ENCODE measurements around the gene ISM1.

ISM1 gene

DNA sequence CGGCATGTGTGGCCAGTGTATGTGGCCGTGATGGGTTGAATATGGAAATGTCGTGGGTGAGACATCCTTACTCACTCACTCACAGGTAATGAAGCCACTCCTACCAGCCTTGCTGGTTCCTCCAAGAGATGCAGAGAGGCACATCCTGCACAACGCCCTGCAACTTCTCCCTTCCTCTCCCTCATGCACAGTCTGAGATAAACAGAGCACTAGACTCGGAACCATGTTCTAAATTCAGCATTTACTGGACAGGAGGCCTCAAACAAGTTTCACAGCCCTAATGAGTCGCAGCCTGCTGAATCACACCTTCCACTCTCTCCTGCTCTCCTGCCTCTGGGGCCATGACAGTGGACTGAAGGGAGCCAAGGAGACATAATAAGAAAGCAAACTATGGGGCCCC lies 91.2 kb downstream of the ISM1 start:
- TF ChIP-seq, protein P1, sequence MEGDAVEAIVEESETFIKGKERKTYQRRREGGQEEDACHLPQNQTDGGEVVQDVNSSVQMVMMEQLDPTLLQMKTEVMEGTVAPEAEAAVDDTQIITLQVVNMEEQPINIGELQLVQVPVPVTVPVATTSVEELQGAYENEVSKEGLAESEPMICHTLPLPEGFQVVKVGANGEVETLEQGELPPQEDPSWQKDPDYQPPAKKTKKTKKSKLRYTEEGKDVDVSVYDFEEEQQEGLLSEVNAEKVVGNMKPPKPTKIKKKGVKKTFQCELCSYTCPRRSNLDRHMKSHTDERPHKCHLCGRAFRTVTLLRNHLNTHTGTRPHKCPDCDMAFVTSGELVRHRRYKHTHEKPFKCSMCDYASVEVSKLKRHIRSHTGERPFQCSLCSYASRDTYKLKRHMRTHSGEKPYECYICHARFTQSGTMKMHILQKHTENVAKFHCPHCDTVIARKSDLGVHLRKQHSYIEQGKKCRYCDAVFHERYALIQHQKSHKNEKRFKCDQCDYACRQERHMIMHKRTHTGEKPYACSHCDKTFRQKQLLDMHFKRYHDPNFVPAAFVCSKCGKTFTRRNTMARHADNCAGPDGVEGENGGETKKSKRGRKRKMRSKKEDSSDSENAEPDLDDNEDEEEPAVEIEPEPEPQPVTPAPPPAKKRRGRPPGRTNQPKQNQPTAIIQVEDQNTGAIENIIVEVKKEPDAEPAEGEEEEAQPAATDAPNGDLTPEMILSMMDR (IDR thresholded peaks at IDR 0.05; ENCODE audit: borderline replicate concordance, control extremely low read depth, extremely low read depth, insufficient read depth, missing control alignments) = no peak
- DNase-seq (ENCODE audit: low spot score) = no peak
- in situ Hi-C loops (cut with MboI; ENCODE audit: low sequenced_read_pairs, unreplicated experiment) = loop anchor here (25.0 kb wide), 1 partner anchor 475 kb away; the partner anchor contains the start of genes ESF1 and NDUFAF5

DNA sequence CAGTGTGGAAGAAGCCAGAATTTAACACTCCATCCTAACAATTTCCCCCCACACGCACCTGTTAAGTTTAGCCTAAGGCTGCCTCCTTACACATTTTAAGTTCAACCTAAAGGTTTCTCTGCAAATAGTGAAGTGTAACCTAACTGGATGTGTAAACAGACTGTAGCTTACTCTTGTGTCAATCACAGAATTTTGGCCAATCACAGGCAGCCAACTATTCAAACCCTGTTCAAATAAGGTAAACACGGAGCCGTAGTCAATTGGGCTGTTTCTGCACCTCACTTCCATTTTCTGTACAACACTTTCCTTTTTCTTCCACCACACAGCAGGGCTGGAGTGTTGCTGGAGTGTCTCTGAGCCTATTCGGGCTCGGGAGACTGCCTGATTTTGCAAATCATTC lies 92.1 kb downstream of the ISM1 start:
- in situ Hi-C loops (cut with MboI; ENCODE audit: low sequenced_read_pairs, unreplicated experiment) = loop anchor here (25.0 kb wide), 1 partner anchor 474 kb away; the partner anchor contains the start of genes ESF1 and NDUFAF5
- TF ChIP-seq, protein P1 (IDR thresholded peaks at IDR 0.05; ENCODE audit: borderline replicate concordance, control extremely low read depth, extremely low read depth, insufficient read depth, missing control alignments) = no peak
- DNase-seq (ENCODE audit: low spot score) = no peak

DNA sequence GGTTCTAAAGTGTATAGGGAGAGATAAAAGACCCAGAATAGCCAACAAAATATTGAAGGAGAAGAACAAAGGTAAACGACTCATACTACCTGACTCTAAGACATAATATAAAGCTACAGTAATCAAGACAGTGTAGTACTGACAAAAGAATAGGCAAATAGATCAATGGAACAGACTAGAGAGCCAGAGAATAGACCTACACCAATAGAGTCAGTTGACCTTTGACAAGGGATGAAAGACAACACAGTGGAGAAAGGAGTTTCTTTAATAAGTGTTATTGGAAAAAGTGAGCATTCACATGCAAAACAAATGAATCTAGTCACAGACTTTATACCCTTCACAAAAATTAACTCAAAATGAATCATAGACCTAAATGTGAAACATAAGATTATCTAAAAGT lies 96.4 kb downstream of the ISM1 start:
- in situ Hi-C loops (cut with MboI; ENCODE audit: low sequenced_read_pairs, unreplicated experiment) = loop anchor here (25.0 kb wide), 1 partner anchor 470 kb away; the partner anchor contains the start of genes ESF1 and NDUFAF5
- DNase-seq (ENCODE audit: low spot score) = no peak
- TF ChIP-seq, protein P1 (IDR thresholded peaks at IDR 0.05; ENCODE audit: borderline replicate concordance, control extremely low read depth, extremely low read depth, insufficient read depth, missing control alignments) = no peak

- TF ChIP-seq, protein P1 (IDR thresholded peaks at IDR 0.05; ENCODE audit: borderline replicate concordance, control extremely low read depth, extremely low read depth, insufficient read depth, missing control alignments) = no peak
Measured at GRCh38 chr20:13318871-13319521, 97.9 kb downstream of the ISM1 start.

GRCh38 chr20:13320702-13321101 lies 99.6 kb downstream of the ISM1 start:
- TF ChIP-seq, protein P1 (IDR thresholded peaks at IDR 0.05; ENCODE audit: borderline replicate concordance, control extremely low read depth, extremely low read depth, insufficient read depth, missing control alignments) = no peak
- DNase-seq (ENCODE audit: low spot score) = no peak
- in situ Hi-C loops (cut with MboI; ENCODE audit: low sequenced_read_pairs, unreplicated experiment) = loop anchor here (10.0 to 25.0 kb wide), 2 partner anchors 224 to 467 kb away; partner anchors contain the start of genes ESF1 and NDUFAF5

More at GRCh38 chr20:13318871-13319521, 97.9 kb downstream of the ISM1 start:
- DNase-seq (ENCODE audit: low spot score) = no peak
- in situ Hi-C loops (cut with MboI; ENCODE audit: low sequenced_read_pairs, unreplicated experiment) = loop anchor here (25.0 kb wide), 1 partner anchor 468 kb away; the partner anchor contains the start of genes ESF1 and NDUFAF5

- no peak for DNase-seq (ENCODE audit: low spot score)
- in situ Hi-C loops (cut with MboI; ENCODE audit: low sequenced_read_pairs, unreplicated experiment) = loop anchor here (10.0 to 25.0 kb wide), 2 partner anchors 223 to 466 kb away; partner anchors contain the start of genes ESF1 and NDUFAF5
- TF ChIP-seq, protein P1 (IDR thresholded peaks at IDR 0.05; ENCODE audit: borderline replicate concordance, control extremely low read depth, extremely low read depth, insufficient read depth, missing control alignments) = no peak
Measured at GRCh38 chr20:13321416-13321815, 100.3 kb downstream of the ISM1 start.

Measured in GM13976 (cell line).